ENCODE results near the gene ADPRHL1. TPM values are rescaled to one million over a fixed set of nuclear protein-coding genes. Genes with fewer than 3 reads are reported as not detected.

ADPRHL1 gene
- polyA plus RNA-seq, 3 donors, result 0.15 to 0.52 (median 0.27) TPM

DNA sequence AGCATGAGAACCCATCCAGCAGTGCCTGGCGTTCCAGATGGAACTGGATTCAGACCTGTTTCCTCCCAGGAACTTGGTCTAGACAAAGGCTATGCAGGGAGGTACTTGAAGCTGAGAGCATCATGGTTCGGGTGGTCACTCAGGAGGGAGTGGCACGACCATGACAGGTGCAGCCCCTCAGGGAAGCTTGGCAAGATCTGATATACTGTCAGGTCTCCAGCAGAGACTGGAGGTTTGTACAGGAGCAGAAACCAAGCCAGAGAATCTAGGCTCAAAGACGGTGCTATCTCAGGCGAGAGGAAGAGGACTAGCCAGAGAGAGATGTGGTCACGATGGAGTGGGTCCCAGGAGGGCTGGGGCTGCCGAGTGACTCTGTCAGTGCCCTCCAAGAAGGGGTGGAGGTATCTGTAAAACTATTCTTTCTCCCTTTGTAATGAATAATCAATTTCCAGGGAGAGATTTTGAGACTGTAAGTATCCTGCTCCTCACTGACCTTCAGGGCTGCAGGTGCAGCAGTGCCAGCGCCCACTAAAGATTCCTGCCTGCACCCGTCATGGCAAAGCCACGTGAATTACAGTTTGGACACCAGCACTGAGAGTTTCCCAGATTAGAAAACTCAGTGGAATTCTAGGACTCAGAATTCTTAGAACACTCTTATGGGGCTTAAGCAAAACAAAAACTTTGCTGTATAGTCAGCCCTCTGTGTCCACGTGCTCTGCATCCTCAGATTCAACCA, 47.4 kb upstream of the ADPRHL1 start:
- no peaks in the 10 kb centered on the region for H3K9me3 ChIP-seq (replicated peaks in 1 of 2; ENCODE audit: control insufficient read depth in 1 of 2, insufficient read depth in 1 of 2, low read length in 2 of 2)
- 98% methylated on average over 8 of the region's 11 CpGs for WGBS (ENCODE audit: insufficient coverage)
- H3K36me3 ChIP-seq (replicated peaks in 1 of 2; ENCODE audit: control insufficient read depth in 1 of 2, insufficient read depth in 2 of 2, low read length in 2 of 2), result peaks cover 79 to 100% of the 10 kb centered on the region in 2 donors
- peaks cover 11% of the 10 kb centered on the region for H3K4me1 Mint-ChIP-seq
- H3K27me3 ChIP-seq (ENCODE audit: control insufficient read depth in 2 of 2, insufficient read depth in 2 of 2, low read length in 2 of 2), result no peaks in the 10 kb centered on the region
- peak overlapping the region in 1 of 7 donors; percentile 72 for H3K27ac Mint-ChIP-seq
- H3K27me3 Mint-ChIP-seq (ENCODE audit: low read depth in 3 of 3), result no peaks in the 10 kb centered on the region
- H3K79me2 ChIP-seq (ENCODE audit: insufficient read depth, low read length), result peaks cover 35% of the 10 kb centered on the region
- H2AFZ ChIP-seq (ENCODE audit: insufficient read depth, low read depth, low read length, poor library complexity, severe bottlenecking), result no peak overlapping the region
- no peak overlapping the region for H3K4me3 Mint-ChIP-seq
- H3K27ac ChIP-seq (ENCODE audit: low read depth in 1 of 2, low read length in 2 of 2), result peak overlapping the region in 1 of 2 donors; percentile 3
- H3K4me3 ChIP-seq (replicated peaks in 1 of 3; ENCODE audit: low read depth in 2 of 3, low read length in 3 of 3), result no peak overlapping the region
- H3K9me3 Mint-ChIP-seq, result no peaks in the 10 kb centered on the region
- no peak for DNase-seq
- peaks cover 87 to 95% of the 10 kb centered on the region in 2 donors for H3K36me3 Mint-ChIP-seq
- H4K20me1 ChIP-seq (ENCODE audit: insufficient read depth, low read length), result peaks cover 40% of the 10 kb centered on the region
- TF ChIP-seq, protein P1, sequence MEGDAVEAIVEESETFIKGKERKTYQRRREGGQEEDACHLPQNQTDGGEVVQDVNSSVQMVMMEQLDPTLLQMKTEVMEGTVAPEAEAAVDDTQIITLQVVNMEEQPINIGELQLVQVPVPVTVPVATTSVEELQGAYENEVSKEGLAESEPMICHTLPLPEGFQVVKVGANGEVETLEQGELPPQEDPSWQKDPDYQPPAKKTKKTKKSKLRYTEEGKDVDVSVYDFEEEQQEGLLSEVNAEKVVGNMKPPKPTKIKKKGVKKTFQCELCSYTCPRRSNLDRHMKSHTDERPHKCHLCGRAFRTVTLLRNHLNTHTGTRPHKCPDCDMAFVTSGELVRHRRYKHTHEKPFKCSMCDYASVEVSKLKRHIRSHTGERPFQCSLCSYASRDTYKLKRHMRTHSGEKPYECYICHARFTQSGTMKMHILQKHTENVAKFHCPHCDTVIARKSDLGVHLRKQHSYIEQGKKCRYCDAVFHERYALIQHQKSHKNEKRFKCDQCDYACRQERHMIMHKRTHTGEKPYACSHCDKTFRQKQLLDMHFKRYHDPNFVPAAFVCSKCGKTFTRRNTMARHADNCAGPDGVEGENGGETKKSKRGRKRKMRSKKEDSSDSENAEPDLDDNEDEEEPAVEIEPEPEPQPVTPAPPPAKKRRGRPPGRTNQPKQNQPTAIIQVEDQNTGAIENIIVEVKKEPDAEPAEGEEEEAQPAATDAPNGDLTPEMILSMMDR (IDR thresholded peaks at IDR 0.05), result no peak
- H3K9ac ChIP-seq (ENCODE audit: insufficient read depth, low read length, poor library complexity, severe bottlenecking), result no peak overlapping the region
- H3K4me2 ChIP-seq (replicated peaks; ENCODE audit: extremely low read depth, low read length, poor library complexity, severe bottlenecking), result no peak overlapping the region
- intact Hi-C loops (cut with micrococcal nuclease), result no loop called here
- peaks cover under 1 to 7% of the 10 kb centered on the region in 2 donors for H3K4me1 ChIP-seq (ENCODE audit: control insufficient read depth in 1 of 2, insufficient read depth in 2 of 2, low read length in 2 of 2)

DNA sequence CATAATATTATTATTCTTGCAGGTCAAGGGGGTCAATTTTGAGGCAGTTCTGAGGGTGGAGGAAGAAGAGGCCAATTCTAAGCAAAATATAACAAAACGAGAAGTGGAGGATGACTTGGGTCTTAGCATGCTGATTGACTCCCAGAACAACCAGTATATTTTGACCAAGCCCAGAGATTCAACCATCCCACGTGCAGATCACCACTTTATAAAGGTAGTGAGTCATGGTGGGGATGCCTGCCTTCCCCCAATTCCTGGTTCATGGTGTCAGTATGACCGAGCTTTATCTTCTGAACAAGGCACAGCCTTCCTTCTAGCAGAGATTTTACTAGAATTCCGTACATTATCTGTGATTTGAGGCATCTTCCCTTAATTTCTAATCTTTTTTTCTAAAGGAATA, 46.6 kb upstream of the ADPRHL1 start:
- no peak overlapping the region for H3K27ac ChIP-seq (ENCODE audit: low read depth in 1 of 2, low read length in 2 of 2)
- Mint-ChIP-seq H3K27me3 (ENCODE audit: low read depth in 3 of 3) (no peaks in the 10 kb centered on the region), H3K4me3 (no peak overlapping the region), H3K27ac (no peak overlapping the region), H3K36me3 (peaks cover 90 to 95% of the 10 kb centered on the region in 2 donors), H3K4me1 (peaks cover 8% of the 10 kb centered on the region), H3K9me3 (peaks cover 0 to 2% (median 0%) of the 10 kb centered on the region in 7 donors)
- no peak overlapping the region for H3K4me2 ChIP-seq (replicated peaks; ENCODE audit: extremely low read depth, low read length, poor library complexity, severe bottlenecking)
- peaks cover 85 to 100% of the 10 kb centered on the region in 2 donors for H3K36me3 ChIP-seq (replicated peaks in 1 of 2; ENCODE audit: control insufficient read depth in 1 of 2, insufficient read depth in 2 of 2, low read length in 2 of 2)
- TF ChIP-seq, protein P1 (IDR thresholded peaks at IDR 0.05), result no peak
- WGBS (ENCODE audit: insufficient coverage), result no CpG with 5 or more reads among the region's 4 CpGs
- no peak overlapping the region for H3K9ac ChIP-seq (ENCODE audit: insufficient read depth, low read length, poor library complexity, severe bottlenecking)
- peaks cover 39% of the 10 kb centered on the region for H4K20me1 ChIP-seq (ENCODE audit: insufficient read depth, low read length)
- H2AFZ ChIP-seq (ENCODE audit: insufficient read depth, low read depth, low read length, poor library complexity, severe bottlenecking), result no peak overlapping the region
- peaks cover 0 to 3% of the 10 kb centered on the region in 2 donors for H3K4me1 ChIP-seq (ENCODE audit: control insufficient read depth in 1 of 2, insufficient read depth in 2 of 2, low read length in 2 of 2)
- no peak overlapping the region for H3K4me3 ChIP-seq (replicated peaks in 1 of 3; ENCODE audit: low read depth in 2 of 3, low read length in 3 of 3)
- H3K27me3 ChIP-seq (ENCODE audit: control insufficient read depth in 2 of 2, insufficient read depth in 2 of 2, low read length in 2 of 2), result no peaks in the 10 kb centered on the region
- intact Hi-C loops (cut with micrococcal nuclease), result loop anchor here (10.0 kb wide), 3 partner anchors 205 to 915 kb away; partner anchors contain the start of genes LAMP1 (in 2 of the 2) and TUBGCP3 (in 1 of the 2)
- H3K79me2 ChIP-seq (ENCODE audit: insufficient read depth, low read length), result peaks cover 42% of the 10 kb centered on the region
- no peaks in the 10 kb centered on the region for H3K9me3 ChIP-seq (replicated peaks in 1 of 2; ENCODE audit: control insufficient read depth in 1 of 2, insufficient read depth in 1 of 2, low read length in 2 of 2)
- DNase-seq, result no peak

All from CD14-positive monocyte (primary cell).